Neutrophil (primary cell): ENCODE measurements around the gene CSF2RB.

Experiments
- H3K27ac ChIP-seq: fragments of 200-600 bp; sonication (generic); 2 replicates; pipeline ENCODE4 v1.5.1; 2016; ENCODE audit warnings: mild to moderate bottlenecking, moderate library complexity
- H3K27me3 ChIP-seq: fragments of 200-600 bp; sonication (generic); 2 replicates; pipeline ENCODE4 v1.6.0; 2016; ENCODE audit warnings: mild to moderate bottlenecking
- H3K36me3 ChIP-seq: fragments of 200-600 bp; sonication (generic); 2 replicates; pipeline ENCODE4 v1.5.1; 2017
- H3K4me1 ChIP-seq, 2 experiments: fragments of 200-600 bp in 1 of 2; sonication (generic) in 1 of 2; 1 replicate in 1 of 2; 2 replicates in 1 of 2; pipeline versions ENCODE4 v1.5.1 to v1.6.1; 2013 to 2016; ENCODE audit warnings: low read depth in 1 of 2, low read length in 1 of 2, mild to moderate bottlenecking in 1 of 2, moderate library complexity in 1 of 2; ENCODE audit not compliant: control insufficient read depth in 1 of 2, insufficient read depth in 1 of 2
- H3K4me3 ChIP-seq, 2 experiments: fragments of 200-600 bp in 1 of 2; sonication (generic) in 1 of 2; 1 replicate in 1 of 2; 2 replicates in 1 of 2; pipeline ENCODE4 v1.5.1; 2013 to 2016; ENCODE audit warnings: low read depth in 1 of 2, low read length in 1 of 2, mild to moderate bottlenecking in 1 of 2, moderate library complexity in 1 of 2
- H3K9me3 ChIP-seq: fragments of 200-600 bp; sonication (generic); 2 replicates; pipeline ENCODE4 v1.5.1; 2016
- TF ChIP-seq, protein P1 (sequence below): fragments of 200-600 bp; sonication (generic); IDR thresholded peaks from 2 replicates; pipeline ENCODE4 v1.5.1; 2016; ENCODE audit warnings: antibody characterized with exemption

Gene CSF2RB

DNA sequence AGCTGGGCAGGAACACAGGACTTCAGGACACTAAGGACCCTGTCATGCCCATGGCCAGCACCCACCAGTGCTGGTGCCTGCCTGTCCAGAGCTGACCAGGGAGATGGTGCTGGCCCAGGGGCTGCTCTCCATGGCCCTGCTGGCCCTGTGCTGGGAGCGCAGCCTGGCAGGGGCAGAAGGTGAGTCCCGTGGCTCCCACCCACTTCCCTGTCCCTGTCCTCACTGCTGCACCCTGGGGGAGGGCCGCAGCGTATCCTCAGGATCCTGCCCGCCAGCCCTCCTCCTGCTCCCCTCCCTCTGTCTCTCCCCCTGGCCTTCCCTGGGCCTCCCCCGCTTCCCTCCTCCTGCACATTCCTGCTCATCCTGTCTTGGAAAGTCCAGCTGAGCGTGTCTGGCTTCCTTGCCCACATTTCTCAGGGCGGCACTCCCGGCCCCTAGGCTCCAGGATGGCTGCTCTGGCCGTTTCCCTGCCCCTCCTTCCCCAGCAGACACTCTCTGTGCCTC lies 8.7 kb downstream of the CSF2RB start:
- Histone ChIP-seq H3K27me3 (no peaks in the 10 kb centered on the region), H3K4me1 (peaks cover 71 to 92% of the 10 kb centered on the region in 2 experiments), H3K9me3 (no peaks in the 10 kb centered on the region), H3K4me3 (peak overlapping the region; percentile 54 to 55), H3K36me3 (peaks cover 75% of the 10 kb centered on the region), H3K27ac (peak overlapping the region; percentile 82)
- TF ChIP-seq, protein P1, sequence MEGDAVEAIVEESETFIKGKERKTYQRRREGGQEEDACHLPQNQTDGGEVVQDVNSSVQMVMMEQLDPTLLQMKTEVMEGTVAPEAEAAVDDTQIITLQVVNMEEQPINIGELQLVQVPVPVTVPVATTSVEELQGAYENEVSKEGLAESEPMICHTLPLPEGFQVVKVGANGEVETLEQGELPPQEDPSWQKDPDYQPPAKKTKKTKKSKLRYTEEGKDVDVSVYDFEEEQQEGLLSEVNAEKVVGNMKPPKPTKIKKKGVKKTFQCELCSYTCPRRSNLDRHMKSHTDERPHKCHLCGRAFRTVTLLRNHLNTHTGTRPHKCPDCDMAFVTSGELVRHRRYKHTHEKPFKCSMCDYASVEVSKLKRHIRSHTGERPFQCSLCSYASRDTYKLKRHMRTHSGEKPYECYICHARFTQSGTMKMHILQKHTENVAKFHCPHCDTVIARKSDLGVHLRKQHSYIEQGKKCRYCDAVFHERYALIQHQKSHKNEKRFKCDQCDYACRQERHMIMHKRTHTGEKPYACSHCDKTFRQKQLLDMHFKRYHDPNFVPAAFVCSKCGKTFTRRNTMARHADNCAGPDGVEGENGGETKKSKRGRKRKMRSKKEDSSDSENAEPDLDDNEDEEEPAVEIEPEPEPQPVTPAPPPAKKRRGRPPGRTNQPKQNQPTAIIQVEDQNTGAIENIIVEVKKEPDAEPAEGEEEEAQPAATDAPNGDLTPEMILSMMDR: no peak

- H3K27ac ChIP-seq: peak overlapping the region; percentile 82
- peak overlapping the region; percentile 54 to 55 for H3K4me3 ChIP-seq
- H3K9me3 ChIP-seq: no peaks in the 10 kb centered on the region
- H3K4me1 ChIP-seq: peaks cover 66 to 87% of the 10 kb centered on the region in 2 experiments
- no peaks in the 10 kb centered on the region for H3K27me3 ChIP-seq
- TF ChIP-seq, protein P1: no peak
- H3K36me3 ChIP-seq: peaks cover 80% of the 10 kb centered on the region
These were observed 9.3 kb downstream of the CSF2RB start for GRCh38 chr22:36922711-36923110.

- Histone ChIP-seq H3K4me3 (peak overlapping the region in 1 of 2 experiments; percentile 54), H3K27ac (peak overlapping the region; percentile 82), H3K27me3 (no peaks in the 10 kb centered on the region), H3K36me3 (peaks cover 86% of the 10 kb centered on the region), H3K9me3 (no peaks in the 10 kb centered on the region), H3K4me1 (peaks cover 63 to 81% of the 10 kb centered on the region in 2 experiments)
- TF ChIP-seq, protein P1: no peak
These were observed 9.8 kb downstream of the CSF2RB start for GRCh38 chr22:36923131-36923788.

DNA sequence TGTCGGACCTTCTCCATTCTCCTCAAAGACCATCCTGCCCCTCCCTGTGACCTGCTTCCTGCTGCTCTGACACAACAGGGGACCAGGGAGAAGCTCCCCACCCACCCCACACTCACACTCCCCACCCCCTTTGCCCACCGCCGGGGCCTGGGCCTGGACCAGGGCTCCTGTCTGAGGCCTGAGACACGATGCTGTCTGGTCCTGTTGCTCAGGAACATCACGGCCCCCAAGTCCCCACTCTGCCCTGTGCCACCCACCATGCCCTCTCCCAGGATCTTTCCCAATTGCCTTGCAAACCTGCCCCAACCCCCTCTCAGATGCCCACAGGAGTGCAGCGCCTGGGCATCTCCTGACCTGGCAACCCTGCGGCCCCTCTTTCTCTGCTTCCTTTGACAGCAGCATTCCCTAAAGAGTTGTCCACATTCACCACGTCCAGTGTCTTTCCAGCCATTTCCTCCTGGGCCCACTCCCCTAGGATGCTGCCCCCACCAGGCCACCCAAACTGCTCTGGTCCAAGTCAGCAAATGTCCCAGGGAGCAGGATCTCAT lies 10.8 kb downstream of the CSF2RB start:
- Histone ChIP-seq H3K9me3 (no peaks in the 10 kb centered on the region), H3K27me3 (no peaks in the 10 kb centered on the region), H3K27ac (peak overlapping the region; percentile 82), H3K4me1 (peaks cover 53 to 72% of the 10 kb centered on the region in 2 experiments), H3K36me3 (peaks cover 89% of the 10 kb centered on the region), H3K4me3 (no peak overlapping the region)
- TF ChIP-seq, protein P1: no peak

DNA sequence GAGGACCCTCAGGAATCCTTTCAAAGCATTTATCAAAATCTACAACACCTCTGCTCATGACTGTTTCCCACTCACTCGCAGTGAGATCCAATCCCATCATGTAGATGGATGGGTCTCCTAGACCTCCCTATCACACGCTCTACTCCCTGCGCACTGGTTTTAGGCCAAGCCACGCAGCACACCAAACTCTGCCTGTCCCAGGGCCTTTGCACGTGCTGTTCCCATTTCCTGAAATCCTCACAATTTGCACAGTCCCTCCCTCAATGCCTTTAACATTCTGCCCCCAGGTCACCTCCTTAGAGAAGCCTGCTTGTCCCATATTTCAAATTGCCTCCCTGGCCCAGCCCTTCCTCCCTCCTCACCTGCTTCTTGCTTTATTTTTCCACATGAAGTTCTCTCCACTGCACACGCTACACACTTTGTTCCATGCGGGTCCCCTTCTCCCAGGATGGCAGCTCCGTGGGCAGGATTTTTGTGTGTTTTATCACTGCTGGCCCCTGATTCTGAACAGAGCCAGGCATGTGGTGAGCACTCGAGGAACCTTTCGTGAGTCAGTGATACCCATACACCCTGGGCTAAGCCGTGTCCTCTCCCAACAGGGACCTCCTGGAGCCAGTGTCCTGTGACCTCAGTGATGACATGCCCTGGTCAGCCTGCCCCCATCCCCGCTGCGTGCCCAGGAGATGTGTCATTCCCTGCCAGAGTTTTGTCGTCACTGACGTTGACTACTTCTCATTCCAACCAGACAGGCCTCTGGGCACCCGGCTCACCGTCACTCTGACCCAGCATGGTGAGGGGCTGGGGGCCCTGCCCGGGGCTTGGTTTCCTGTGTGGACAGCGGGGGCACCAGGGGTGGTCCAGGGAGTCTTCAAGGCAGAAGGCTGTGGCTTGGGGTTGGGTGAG lies 12.2 kb downstream of the CSF2RB start:
- H3K36me3 ChIP-seq: peaks cover 92% of the 10 kb centered on the region
- H3K9me3 ChIP-seq: no peaks in the 10 kb centered on the region
- TF ChIP-seq, protein P1: no peak
- no peak overlapping the region for H3K4me3 ChIP-seq
- H3K27me3 ChIP-seq: no peaks in the 10 kb centered on the region
- peaks cover 41 to 58% of the 10 kb centered on the region in 2 experiments for H3K4me1 ChIP-seq
- peak overlapping the region; percentile 82 for H3K27ac ChIP-seq
